Measurements from ENCODE around the gene TK2.
A peak's percentile ranks its signal among the peaks of the same experiment; 100 is the strongest.

The TK2 gene

DNA sequence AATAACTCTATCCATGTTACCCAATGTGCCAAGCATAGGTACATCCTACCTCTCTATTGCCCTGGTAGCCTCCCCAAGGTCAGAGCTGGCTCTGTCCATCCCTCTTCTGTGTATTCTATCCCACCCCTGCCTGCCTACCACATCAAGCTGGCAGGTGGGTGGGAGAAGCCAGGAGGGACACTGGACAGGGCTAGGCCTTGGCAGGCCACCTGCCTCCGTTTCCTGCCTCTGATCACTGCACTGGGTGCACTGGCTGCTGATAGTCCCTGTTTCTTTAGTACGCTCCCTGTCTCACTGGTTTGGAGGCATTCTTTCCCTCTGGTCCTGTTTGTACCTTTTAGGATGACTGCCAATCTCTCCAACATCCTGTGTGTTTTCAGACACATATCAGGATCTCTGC lies 12.7 kb downstream of the TK2 start:
- H3K9me3 Mint-ChIP-seq = no peaks in the 10 kb centered on the region
- ATAC-seq (replicated peaks; ENCODE audit: extremely low read depth, poor library complexity, severe bottlenecking) (no peak), DNase-seq (ENCODE audit: low spot score in 2 of 2) (no peak)
- H3K36me3 Mint-ChIP-seq (ENCODE audit: insufficient read depth) = peaks cover 1% of the 10 kb centered on the region
- no peak overlapping the region for H3K4me3 Mint-ChIP-seq
- H3K4me1 Mint-ChIP-seq = peaks cover 24% of the 10 kb centered on the region
- H3K27me3 Mint-ChIP-seq = no peaks in the 10 kb centered on the region
- no peak overlapping the region for H3K27ac Mint-ChIP-seq (ENCODE audit: low read depth)

DNA sequence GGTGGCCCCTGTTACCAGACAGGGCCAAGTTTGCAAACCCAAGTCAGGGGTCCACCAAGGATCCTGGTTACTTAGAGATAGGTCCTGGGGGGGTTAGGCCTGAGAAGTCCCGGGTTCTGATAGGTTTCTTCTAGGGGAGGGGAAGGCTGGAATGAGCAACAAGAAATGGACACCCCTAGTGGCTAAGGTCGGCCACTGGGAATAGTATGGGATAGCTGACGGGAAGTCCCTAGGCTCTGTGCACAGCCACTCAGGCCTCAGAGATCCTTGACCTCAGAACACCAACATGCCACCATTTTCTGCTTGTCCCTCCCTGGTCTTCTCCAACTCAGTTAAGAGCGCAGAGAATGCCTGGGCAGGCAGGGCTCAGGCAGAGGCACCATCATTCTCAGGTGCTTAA lies 13.4 kb downstream of the TK2 start:
- peaks cover 26% of the 10 kb centered on the region for H3K4me1 Mint-ChIP-seq

DNA sequence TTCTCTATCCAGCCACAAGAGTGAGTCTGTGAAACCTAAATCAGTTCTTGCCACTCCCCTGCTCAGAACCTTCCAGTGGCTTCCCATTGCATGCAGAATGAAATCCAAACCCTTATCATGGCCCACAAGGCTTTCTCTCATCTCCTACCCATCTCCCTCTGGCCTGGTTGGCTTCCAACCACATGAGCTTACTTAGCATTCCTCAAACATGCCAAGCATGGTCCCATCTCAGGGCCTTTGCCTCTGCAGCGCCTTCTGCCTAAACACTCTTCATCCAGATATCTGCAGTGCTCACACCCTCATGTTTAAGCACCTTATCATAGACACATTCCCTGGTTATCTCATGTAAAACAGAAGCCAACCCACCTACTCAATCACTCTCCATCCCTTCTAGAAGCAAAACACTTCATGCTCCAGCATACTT lies 15.5 kb downstream of the TK2 start:
- Mint-ChIP-seq H3K4me1 (peaks cover 17% of the 10 kb centered on the region), H3K36me3 (ENCODE audit: insufficient read depth) (peaks cover 3% of the 10 kb centered on the region)

More for the DNA sequence above, 13.4 kb downstream of the TK2 start:
- ATAC-seq (replicated peaks; ENCODE audit: extremely low read depth, poor library complexity, severe bottlenecking) = no peak
- Mint-ChIP-seq H3K9me3 (no peaks in the 10 kb centered on the region), H3K27me3 (no peaks in the 10 kb centered on the region), H3K36me3 (ENCODE audit: insufficient read depth) (peaks cover 1% of the 10 kb centered on the region), H3K27ac (ENCODE audit: low read depth) (no peak overlapping the region), H3K4me3 (no peak overlapping the region)
- DNase-seq (ENCODE audit: low spot score in 2 of 2) = no peak

DNA sequence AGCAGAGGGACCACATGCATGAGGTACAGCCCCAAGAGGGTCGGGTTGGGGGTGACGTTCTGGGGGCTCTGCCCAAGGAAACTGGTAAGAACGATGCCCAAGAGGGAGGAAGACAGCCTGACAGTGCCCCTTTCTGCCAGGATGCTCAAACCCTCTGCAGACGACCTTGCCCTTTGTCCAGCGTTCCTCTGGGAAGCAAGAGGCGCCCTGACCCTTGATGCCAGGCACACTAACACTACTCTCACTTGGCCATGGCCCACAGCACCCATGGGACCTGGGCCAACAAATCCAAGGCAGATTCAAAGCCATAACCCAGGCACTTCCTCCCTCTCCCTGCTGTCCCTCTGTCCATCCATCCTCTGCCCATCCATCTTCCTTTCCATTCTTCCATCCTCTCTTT lies 20.4 kb downstream of the TK2 start:
- Mint-ChIP-seq H3K36me3 (ENCODE audit: insufficient read depth) (peaks cover 3% of the 10 kb centered on the region), H3K27ac (ENCODE audit: low read depth) (no peak overlapping the region), H3K9me3 (no peaks in the 10 kb centered on the region), H3K27me3 (no peaks in the 10 kb centered on the region), H3K4me1 (peaks cover 26% of the 10 kb centered on the region), H3K4me3 (no peak overlapping the region)
- no peak for ATAC-seq (replicated peaks; ENCODE audit: extremely low read depth, poor library complexity, severe bottlenecking)
- no peak for DNase-seq (ENCODE audit: low spot score in 2 of 2)

More for the DNA sequence above, 15.5 kb downstream of the TK2 start:
- H3K9me3 Mint-ChIP-seq = no peaks in the 10 kb centered on the region
- H3K4me3 Mint-ChIP-seq = no peak overlapping the region
- no peaks in the 10 kb centered on the region for H3K27me3 Mint-ChIP-seq
- DNase-seq (ENCODE audit: low spot score in 2 of 2) = no peak
- no peak for ATAC-seq (replicated peaks; ENCODE audit: extremely low read depth, poor library complexity, severe bottlenecking)
- H3K27ac Mint-ChIP-seq (ENCODE audit: low read depth) = peak overlapping the region; percentile 5

DNA sequence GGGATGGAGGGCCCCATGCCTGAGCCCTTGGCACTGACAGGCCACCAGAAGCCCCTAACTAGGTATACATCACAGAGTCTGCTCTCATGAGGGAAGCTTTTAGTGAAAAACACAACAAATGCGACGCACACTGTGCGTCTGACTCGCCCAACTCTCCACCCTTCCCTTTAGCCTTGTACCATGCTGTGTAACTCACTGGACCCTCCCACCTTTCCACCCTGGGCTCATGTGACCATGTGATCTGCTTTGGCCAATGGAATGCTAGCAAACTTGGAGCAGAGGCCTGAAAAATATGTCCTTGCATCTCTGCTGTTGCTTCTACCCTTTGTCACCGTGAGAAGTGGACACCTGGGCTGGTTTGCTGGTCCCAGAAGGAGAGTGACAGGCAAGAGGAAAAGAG lies 21.6 kb downstream of the TK2 start:
- DNase-seq (ENCODE audit: low spot score in 2 of 2) (no peak), ATAC-seq (replicated peaks; ENCODE audit: extremely low read depth, poor library complexity, severe bottlenecking) (no peak)
- Mint-ChIP-seq H3K9me3 (no peaks in the 10 kb centered on the region), H3K27ac (ENCODE audit: low read depth) (no peak overlapping the region), H3K27me3 (no peaks in the 10 kb centered on the region), H3K4me3 (no peak overlapping the region), H3K36me3 (ENCODE audit: insufficient read depth) (peaks cover 9% of the 10 kb centered on the region), H3K4me1 (peaks cover 35% of the 10 kb centered on the region)

DNA sequence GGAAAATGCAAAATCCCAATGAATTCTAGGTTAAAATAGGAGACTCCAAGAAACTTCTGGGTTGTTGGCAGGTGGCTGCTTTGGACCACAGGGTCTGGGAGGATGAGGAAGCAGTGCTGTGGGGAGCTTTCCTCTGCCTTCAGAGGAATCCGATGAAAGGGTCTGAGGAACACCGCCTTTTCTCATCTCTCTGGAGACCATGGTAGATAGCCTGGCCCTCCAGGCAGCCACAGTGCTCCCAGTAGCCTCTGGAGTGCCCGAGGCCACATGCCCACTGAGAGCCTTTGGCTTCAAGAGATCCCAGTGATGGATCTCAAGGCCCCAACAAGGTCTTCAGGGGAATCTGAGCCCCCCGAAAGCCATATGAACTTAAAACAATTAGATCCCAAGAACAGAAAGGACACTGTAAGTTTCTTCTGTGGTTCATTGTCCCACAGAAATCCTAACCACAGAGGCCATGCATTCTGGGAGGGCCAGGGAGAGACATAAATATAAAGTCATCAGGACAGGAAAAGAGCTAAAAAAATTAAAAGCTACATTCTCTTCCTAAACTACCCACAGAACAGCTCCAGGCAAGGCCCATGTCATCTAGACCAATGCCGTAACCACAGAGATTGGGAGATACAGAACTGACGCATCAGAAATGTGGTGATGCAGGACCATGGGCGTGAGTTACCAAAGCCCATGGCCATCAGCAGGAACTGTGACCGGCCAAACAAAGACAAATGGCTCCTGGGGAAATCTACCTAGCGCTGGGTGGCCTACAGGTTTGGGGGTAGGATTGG lies 24.3 kb downstream of the TK2 start:
- DNase-seq (ENCODE audit: low spot score in 2 of 2) (no peak), ATAC-seq (replicated peaks; ENCODE audit: extremely low read depth, poor library complexity, severe bottlenecking) (no peak)
- Mint-ChIP-seq H3K9me3 (no peaks in the 10 kb centered on the region), H3K36me3 (ENCODE audit: insufficient read depth) (peaks cover 10% of the 10 kb centered on the region), H3K27ac (ENCODE audit: low read depth) (peak overlapping the region; percentile 90), H3K27me3 (no peaks in the 10 kb centered on the region), H3K4me3 (no peak overlapping the region), H3K4me1 (peaks cover 57% of the 10 kb centered on the region)

DNA sequence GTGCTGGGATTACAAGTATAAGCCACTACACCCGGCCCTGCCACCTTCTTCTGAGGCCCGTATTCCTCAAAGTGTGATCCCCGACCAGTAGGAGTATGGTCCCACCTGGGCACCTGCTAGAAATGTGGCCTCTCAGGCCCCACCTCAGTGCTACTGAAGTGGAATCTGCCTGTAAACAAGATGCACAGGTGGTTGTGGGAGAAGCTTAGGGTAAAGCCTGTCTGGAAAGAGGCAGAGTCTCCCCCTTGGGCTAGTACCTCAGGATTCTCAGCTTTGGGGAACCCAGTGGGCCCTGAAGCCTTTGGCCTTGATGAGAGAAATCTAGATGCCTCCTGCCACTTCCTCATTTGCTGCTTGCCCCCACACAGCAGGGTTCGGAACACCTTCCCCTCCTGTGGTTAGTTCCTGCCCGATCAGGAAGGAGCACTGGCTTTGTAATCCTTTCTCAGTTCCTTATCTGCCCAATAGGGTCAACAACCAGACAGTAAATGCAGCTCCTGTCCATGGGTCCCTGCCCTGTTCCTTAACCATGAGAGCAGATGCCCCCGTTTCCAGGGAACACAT lies 25.2 kb downstream of the TK2 start:
- peak overlapping the region; percentile 73 for H3K4me3 Mint-ChIP-seq

DNA sequence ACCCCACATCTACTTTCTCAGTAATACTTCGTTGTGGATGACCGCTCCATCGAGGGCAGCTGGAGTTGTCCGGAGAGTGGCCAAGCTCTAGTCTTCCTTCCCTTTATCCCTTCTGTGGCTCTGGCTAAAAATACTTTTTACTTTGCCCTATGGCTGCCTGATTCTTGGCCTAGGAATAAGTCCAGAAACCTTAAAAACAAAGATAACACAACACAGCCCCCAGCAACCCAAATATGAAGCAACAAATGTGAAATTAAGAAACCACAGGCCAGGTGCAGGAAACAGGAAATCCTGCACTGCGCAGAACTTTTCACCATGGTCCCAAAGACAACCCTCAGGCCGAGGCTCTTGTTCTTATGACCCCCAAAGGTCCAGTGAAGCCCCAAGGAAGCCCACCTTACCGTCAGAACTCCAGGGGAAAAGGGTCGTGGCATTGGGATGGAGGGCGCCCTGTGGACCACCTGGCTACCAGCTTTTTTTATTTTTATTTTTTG lies 26.0 kb downstream of the TK2 start:
- Mint-ChIP-seq H3K9me3 (no peaks in the 10 kb centered on the region), H3K27me3 (no peaks in the 10 kb centered on the region), H3K27ac (ENCODE audit: low read depth) (peak overlapping the region; percentile 90), H3K4me1 (peaks cover 73% of the 10 kb centered on the region), H3K36me3 (ENCODE audit: insufficient read depth) (peaks cover 16% of the 10 kb centered on the region), H3K4me3 (peak overlapping the region; percentile 73)
- DNase-seq (ENCODE audit: low spot score in 2 of 2) (peak in 1 of 2 donors; percentile 46), ATAC-seq (replicated peaks; ENCODE audit: extremely low read depth, poor library complexity, severe bottlenecking) (peak; percentile 68)

More for the DNA sequence above, 25.2 kb downstream of the TK2 start:
- Mint-ChIP-seq H3K36me3 (ENCODE audit: insufficient read depth) (peaks cover 16% of the 10 kb centered on the region), H3K27ac (ENCODE audit: low read depth) (peak overlapping the region; percentile 90), H3K4me1 (peaks cover 66% of the 10 kb centered on the region), H3K9me3 (no peaks in the 10 kb centered on the region), H3K27me3 (no peaks in the 10 kb centered on the region)
- ATAC-seq (replicated peaks; ENCODE audit: extremely low read depth, poor library complexity, severe bottlenecking) (peak; percentile 20), DNase-seq (ENCODE audit: low spot score in 2 of 2) (no peak)

DNA sequence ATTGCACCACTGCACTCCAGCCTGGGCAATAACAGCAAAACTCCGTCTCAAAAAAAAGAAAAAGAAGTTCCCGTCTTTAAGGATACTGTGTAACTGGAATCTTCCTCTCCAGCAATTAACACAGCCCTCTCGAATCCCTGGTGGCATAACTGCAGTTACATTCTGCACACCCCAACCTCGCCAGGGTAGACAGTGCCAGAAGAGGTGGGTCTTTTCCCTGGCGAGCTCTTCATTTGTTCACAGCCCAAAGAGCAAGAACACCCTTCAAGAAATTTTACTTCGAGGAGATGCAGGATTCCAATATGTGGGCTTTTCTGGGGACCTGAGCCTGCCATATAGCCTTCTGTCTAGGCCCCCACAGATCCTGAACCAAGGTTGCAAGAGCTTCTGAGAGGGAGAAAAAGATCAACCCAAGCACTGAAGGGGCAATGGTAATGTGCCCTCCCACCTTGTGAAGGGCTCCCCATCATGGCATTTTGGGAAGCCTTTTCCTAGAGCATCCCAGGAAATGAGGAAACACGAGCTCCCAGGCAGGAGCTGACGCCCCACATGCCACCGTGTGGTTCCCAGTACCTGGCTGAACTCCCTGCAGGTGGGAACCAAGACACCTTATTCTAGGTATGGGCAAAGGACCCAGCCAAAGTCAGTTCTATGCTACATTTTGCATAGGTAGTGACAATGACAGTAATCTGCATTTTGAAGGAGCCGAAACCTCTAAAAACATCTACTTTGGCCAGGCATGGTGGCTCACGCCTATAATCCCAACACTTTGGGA lies 26.9 kb downstream of the TK2 start:
- H3K4me3 Mint-ChIP-seq = peak overlapping the region; percentile 73
- peak overlapping the region; percentile 90 for H3K27ac Mint-ChIP-seq (ENCODE audit: low read depth)
- DNase-seq (ENCODE audit: low spot score in 2 of 2) (no peak), ATAC-seq (replicated peaks; ENCODE audit: extremely low read depth, poor library complexity, severe bottlenecking) (no peak)
- H3K9me3 Mint-ChIP-seq = no peaks in the 10 kb centered on the region
- H3K27me3 Mint-ChIP-seq = no peaks in the 10 kb centered on the region
- peaks cover 73% of the 10 kb centered on the region for H3K4me1 Mint-ChIP-seq
- H3K36me3 Mint-ChIP-seq (ENCODE audit: insufficient read depth) = peaks cover 16% of the 10 kb centered on the region

DNA sequence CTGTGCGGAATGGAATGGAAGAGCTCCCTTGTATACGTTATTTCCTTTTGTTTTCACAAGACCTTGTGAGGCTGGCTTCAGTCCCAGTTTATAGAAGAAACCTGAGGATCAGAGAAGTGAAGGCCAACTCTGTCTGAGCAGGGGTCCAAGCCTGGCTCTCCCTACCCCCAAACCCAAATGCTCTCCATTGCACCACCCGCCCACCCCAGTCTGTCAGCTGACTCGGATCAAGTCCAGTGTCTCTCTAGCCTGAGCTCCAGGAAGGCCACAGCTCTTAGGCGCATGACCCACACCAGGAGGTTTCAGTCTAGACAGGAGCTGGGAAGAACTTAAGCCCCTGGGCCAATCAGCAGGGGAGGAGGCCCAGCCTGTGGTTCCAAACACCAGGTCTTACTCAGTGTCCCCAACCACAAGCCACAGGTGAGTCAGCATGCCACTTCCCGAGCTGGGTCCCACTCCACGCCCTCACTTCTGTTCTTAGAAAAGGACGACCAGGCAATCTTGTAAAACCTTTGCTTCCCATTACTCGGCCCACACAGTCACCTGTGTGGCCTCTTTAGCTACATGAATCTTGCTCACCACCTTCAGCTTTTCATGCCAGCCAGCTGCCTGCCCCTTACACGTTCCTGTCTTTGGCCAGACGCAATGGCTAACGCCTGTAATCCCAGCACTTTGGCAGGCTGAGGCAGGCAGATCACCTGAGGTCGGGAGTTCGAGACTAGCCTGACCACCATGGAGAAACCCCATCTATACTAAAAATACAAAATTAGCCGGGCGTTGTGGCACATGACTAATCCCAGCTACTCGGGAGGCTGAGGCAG lies 27.8 kb downstream of the TK2 start:
- peak overlapping the region; percentile 73 for H3K4me3 Mint-ChIP-seq
- H3K4me1 Mint-ChIP-seq = peaks cover 81% of the 10 kb centered on the region
- DNase-seq (ENCODE audit: low spot score in 2 of 2) (peak; percentile 48 to 65), ATAC-seq (replicated peaks; ENCODE audit: extremely low read depth, poor library complexity, severe bottlenecking) (peak; percentile 76)
- no peaks in the 10 kb centered on the region for H3K27me3 Mint-ChIP-seq
- H3K9me3 Mint-ChIP-seq = no peaks in the 10 kb centered on the region
- peaks cover 16% of the 10 kb centered on the region for H3K36me3 Mint-ChIP-seq (ENCODE audit: insufficient read depth)
- peak overlapping the region; percentile 90 for H3K27ac Mint-ChIP-seq (ENCODE audit: low read depth)

DNA sequence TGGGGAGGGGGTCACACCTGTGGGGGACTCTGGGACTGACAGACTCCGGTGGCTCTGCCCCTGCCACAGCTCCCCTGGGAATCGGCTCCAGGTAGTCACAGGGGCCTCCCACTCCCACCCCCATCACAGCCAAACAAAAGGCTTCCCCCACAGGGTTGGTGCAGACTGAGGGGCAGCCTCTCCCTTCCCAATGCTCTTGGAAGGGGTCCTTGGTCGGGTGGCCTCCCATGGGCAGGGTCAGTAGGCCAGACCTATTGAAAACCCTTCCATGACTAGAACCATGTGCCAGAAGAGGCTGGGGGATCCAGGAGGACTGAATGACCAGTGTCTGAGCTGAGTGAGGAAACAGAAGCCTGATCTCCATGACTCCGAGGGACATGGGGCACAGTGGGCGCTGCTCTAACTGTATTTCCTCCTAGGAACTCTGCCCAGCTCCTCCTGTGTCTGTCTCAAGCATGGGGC lies 28.6 kb downstream of the TK2 start:
- H3K9me3 Mint-ChIP-seq = no peaks in the 10 kb centered on the region
- H3K27me3 Mint-ChIP-seq = no peaks in the 10 kb centered on the region
- ATAC-seq (replicated peaks; ENCODE audit: extremely low read depth, poor library complexity, severe bottlenecking) (no peak), DNase-seq (ENCODE audit: low spot score in 2 of 2) (no peak)
- peaks cover 16% of the 10 kb centered on the region for H3K36me3 Mint-ChIP-seq (ENCODE audit: insufficient read depth)
- H3K27ac Mint-ChIP-seq (ENCODE audit: low read depth) = peak overlapping the region; percentile 90
- H3K4me3 Mint-ChIP-seq = peak overlapping the region; percentile 73
- peaks cover 90% of the 10 kb centered on the region for H3K4me1 Mint-ChIP-seq

Measured in central memory CD8-positive, alpha-beta T cell (primary cell).